Measurements from ENCODE around the gene SLC6A8. TPM values are rescaled to one million over a fixed set of nuclear protein-coding genes. Genes with fewer than 3 reads are reported as not detected.
A peak's percentile ranks its signal among the peaks of the same experiment; 100 is the strongest.

The SLC6A8 gene
- total and polyA plus RNA-seq, 2 donors from 2014 or later, result 79.7 to 110 TPM

GRCh38 chrX:153659268-153659667 lies 28.5 kb upstream of the SLC6A8 start:
- DNase-seq (no peak), FAIRE-seq (no peak)
- no peaks in the 10 kb centered on the region for H3K27me3 ChIP-seq (ENCODE audit: control insufficient read depth, insufficient read depth, low read length)
- TF ChIP-seq, protein P1, sequence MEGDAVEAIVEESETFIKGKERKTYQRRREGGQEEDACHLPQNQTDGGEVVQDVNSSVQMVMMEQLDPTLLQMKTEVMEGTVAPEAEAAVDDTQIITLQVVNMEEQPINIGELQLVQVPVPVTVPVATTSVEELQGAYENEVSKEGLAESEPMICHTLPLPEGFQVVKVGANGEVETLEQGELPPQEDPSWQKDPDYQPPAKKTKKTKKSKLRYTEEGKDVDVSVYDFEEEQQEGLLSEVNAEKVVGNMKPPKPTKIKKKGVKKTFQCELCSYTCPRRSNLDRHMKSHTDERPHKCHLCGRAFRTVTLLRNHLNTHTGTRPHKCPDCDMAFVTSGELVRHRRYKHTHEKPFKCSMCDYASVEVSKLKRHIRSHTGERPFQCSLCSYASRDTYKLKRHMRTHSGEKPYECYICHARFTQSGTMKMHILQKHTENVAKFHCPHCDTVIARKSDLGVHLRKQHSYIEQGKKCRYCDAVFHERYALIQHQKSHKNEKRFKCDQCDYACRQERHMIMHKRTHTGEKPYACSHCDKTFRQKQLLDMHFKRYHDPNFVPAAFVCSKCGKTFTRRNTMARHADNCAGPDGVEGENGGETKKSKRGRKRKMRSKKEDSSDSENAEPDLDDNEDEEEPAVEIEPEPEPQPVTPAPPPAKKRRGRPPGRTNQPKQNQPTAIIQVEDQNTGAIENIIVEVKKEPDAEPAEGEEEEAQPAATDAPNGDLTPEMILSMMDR (IDR thresholded peaks at IDR 0.05; ENCODE audit: borderline replicate concordance, extremely low read depth, insufficient read depth), result no peak
- no peak overlapping the region for H3K4me3 ChIP-seq (ENCODE audit: low read length in 3 of 3)
- no peaks in the 10 kb centered on the region for H3K9me3 ChIP-seq (ENCODE audit: control insufficient read depth in 2 of 3, insufficient read depth in 1 of 3, low read length in 3 of 3)
- H3K27ac ChIP-seq (ENCODE audit: low read depth in 2 of 2, low read length in 2 of 2), result no peak overlapping the region
- H3K9ac ChIP-seq (ENCODE audit: low read length in 3 of 3), result no peak overlapping the region
- no peaks in the 10 kb centered on the region for H3K36me3 ChIP-seq (ENCODE audit: control insufficient read depth in 2 of 3, insufficient read depth in 3 of 3, low read length in 3 of 3)
- H3K4me1 ChIP-seq (ENCODE audit: control insufficient read depth in 2 of 3, insufficient read depth in 2 of 3, low read depth in 1 of 3, low read length in 3 of 3), result no peaks in the 10 kb centered on the region
- intact Hi-C loops (cut with DNase I), result no loop called here

GRCh38 chrX:153662266-153662665 lies 25.5 kb upstream of the SLC6A8 start:
- H3K4me1 ChIP-seq (ENCODE audit: control insufficient read depth in 2 of 3, insufficient read depth in 2 of 3, low read depth in 1 of 3, low read length in 3 of 3), result no peaks in the 10 kb centered on the region
- no peak overlapping the region for H3K27ac ChIP-seq (ENCODE audit: low read depth in 2 of 2, low read length in 2 of 2)
- H3K9me3 ChIP-seq (ENCODE audit: control insufficient read depth in 2 of 3, insufficient read depth in 1 of 3, low read length in 3 of 3), result no peaks in the 10 kb centered on the region
- TF ChIP-seq, protein P1 (IDR thresholded peaks at IDR 0.05; ENCODE audit: borderline replicate concordance, extremely low read depth, insufficient read depth), result peak; percentile 38
- intact Hi-C loops (cut with DNase I), result no loop called here
- no peaks in the 10 kb centered on the region for H3K36me3 ChIP-seq (ENCODE audit: control insufficient read depth in 2 of 3, insufficient read depth in 3 of 3, low read length in 3 of 3)
- no peak overlapping the region for H3K9ac ChIP-seq (ENCODE audit: low read length in 3 of 3)
- H3K4me3 ChIP-seq (ENCODE audit: low read length in 3 of 3), result no peak overlapping the region
- no peaks in the 10 kb centered on the region for H3K27me3 ChIP-seq (ENCODE audit: control insufficient read depth, insufficient read depth, low read length)
- FAIRE-seq, result no peak
- DNase-seq, result peak; percentile 53 to 80 (median 62)

DNA sequence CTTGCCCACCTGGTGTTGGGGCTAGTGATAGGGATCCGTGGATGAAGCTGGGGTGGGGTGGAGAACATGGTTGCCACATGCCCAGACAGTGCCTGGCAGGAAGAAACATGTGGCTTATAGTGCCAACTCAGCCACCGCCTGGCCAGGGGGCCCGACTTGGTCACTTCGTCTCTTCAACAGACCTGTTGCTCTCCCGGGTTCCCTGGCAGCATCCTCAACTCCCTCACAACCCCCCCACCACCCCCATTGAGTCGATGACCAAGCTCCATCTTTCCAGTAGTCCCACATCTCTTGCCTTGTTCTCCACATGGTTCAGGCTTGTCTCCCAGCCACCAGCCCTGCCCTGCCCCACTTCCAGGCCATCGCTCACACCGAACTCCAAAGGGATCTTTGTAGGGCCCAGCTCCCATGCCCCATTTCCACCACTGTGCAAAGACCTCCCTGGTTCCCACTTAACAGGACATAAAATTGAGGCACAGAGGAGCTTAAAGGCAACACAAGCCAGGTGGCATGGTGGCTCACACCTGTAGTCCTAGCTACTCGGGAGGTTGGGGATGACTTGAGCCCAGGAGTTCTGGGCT lies 21.9 kb upstream of the SLC6A8 start:
- H3K36me3 ChIP-seq (ENCODE audit: control insufficient read depth in 2 of 3, insufficient read depth in 3 of 3, low read length in 3 of 3), result no peaks in the 10 kb centered on the region
- no peak overlapping the region for H3K9ac ChIP-seq (ENCODE audit: low read length in 3 of 3)
- TF ChIP-seq, protein P1 (IDR thresholded peaks at IDR 0.05; ENCODE audit: borderline replicate concordance, extremely low read depth, insufficient read depth), result no peak
- peak in 1 of 5 donors; percentile 40 for DNase-seq
- no peaks in the 10 kb centered on the region for H3K9me3 ChIP-seq (ENCODE audit: control insufficient read depth in 2 of 3, insufficient read depth in 1 of 3, low read length in 3 of 3)
- no peak overlapping the region for H3K4me3 ChIP-seq (ENCODE audit: low read length in 3 of 3)
- H3K4me1 ChIP-seq (ENCODE audit: control insufficient read depth in 2 of 3, insufficient read depth in 2 of 3, low read depth in 1 of 3, low read length in 3 of 3), result peaks cover 0 to 3% (median 0%) of the 10 kb centered on the region in 3 donors
- no peaks in the 10 kb centered on the region for H3K27me3 ChIP-seq (ENCODE audit: control insufficient read depth, insufficient read depth, low read length)
- intact Hi-C loops (cut with DNase I), result loop anchor here (5.0 kb wide), 1 partner anchor 129 kb away; no protein-coding TSS in a partner anchor
- no peak for FAIRE-seq
- H3K27ac ChIP-seq (ENCODE audit: low read depth in 2 of 2, low read length in 2 of 2), result no peak overlapping the region

Data from kidney (tissue), 14 donors.